GM12878 (cell line): ENCODE results near the gene WFIKKN1. TPM values are rescaled to one million over a fixed set of nuclear protein-coding genes. Genes with fewer than 3 reads are reported as not detected.
A peak's percentile ranks its signal among the peaks of the same experiment; 100 is the strongest.

Experiments used
- ATF7 ChIP-seq: fragments of 450-650 bp; IDR thresholded peaks from 2 replicates; pipeline ENCODE4 v1.6.1; 2016; ENCODE audit warnings: low read depth, mild to moderate bottlenecking
- CEBPZ ChIP-seq: fragments of 150-350 bp; IDR thresholded peaks from 2 replicates; pipeline ENCODE4 v1.6.1; 2016; ENCODE audit warnings: low read depth, low read length
- DPF2 ChIP-seq: fragments of 450-650 bp; IDR thresholded peaks from 2 replicates; pipeline ENCODE4 v1.6.1; 2017; ENCODE audit warnings: mild to moderate bottlenecking
- EP300 ChIP-seq, 2 experiments: fragments of 150-350 bp in 1 of 2; IDR thresholded peaks; 2 replicates each; pipeline ENCODE4 v1.6.1; 2011 to 2012; ENCODE audit warnings: low read depth in 2 of 2, low read length in 2 of 2, borderline replicate concordance in 1 of 2, improper control_type of control experiment in 1 of 2, inconsistent platforms in 1 of 2; ENCODE audit not compliant: control insufficient read depth in 1 of 2
- HCFC1 ChIP-seq: fragments of 150-350 bp; IDR thresholded peaks from 2 replicates; pipeline ENCODE4 v1.6.1; 2014; ENCODE audit warnings: low read length
- KLF5 ChIP-seq: fragments of 450-650 bp; IDR thresholded peaks from 2 replicates; pipeline ENCODE4 v1.6.1; 2014; ENCODE audit warnings: mild to moderate bottlenecking; ENCODE audit not compliant: partially characterized antibody
- MEF2B ChIP-seq: fragments of 450-650 bp; IDR thresholded peaks from 2 replicates; pipeline ENCODE4 v1.6.1; 2018; ENCODE audit warnings: mild to moderate bottlenecking, moderate library complexity; ENCODE audit not compliant: partially characterized antibody, poor library complexity, severe bottlenecking
- MLLT1 ChIP-seq: fragments of 450-650 bp; IDR thresholded peaks from 2 replicates; pipeline ENCODE4 v1.6.1; 2016; ENCODE audit warnings: mild to moderate bottlenecking
- MXI1 ChIP-seq: fragments of 150-350 bp; IDR thresholded peaks from 2 replicates; pipeline ENCODE4 v1.6.1; 2011; ENCODE audit warnings: low read depth, mild to moderate bottlenecking, inconsistent platforms, low read length, improper control_type of control experiment
- MYB ChIP-seq: fragments of 150-350 bp; IDR thresholded peaks from 2 replicates; pipeline ENCODE4 v1.6.1; 2014; ENCODE audit warnings: mild to moderate bottlenecking, low read depth, low read length, borderline replicate concordance
- NKRF ChIP-seq: fragments of 450-650 bp; conservative IDR thresholded peaks from 2 replicates; pipeline ENCODE4 v1.6.1; 2017; ENCODE audit warnings: mild to moderate bottlenecking, moderate library complexity
- POLR2AphosphoS5 ChIP-seq: IDR thresholded peaks from 2 replicates; pipeline ENCODE4 v1.6.1; 2011; ENCODE audit warnings: mild to moderate bottlenecking, low read length, inconsistent platforms
- RB1 ChIP-seq: fragments of 450-650 bp; formaldehyde crosslinking; IDR thresholded peaks from 2 replicates; pipeline ENCODE4 v1.6.1; 2017; ENCODE audit warnings: mild to moderate bottlenecking, borderline replicate concordance
- RELA ChIP-seq: fragments of 450-650 bp; IDR thresholded peaks from 2 replicates; pipeline ENCODE4 v1.8.0; 2014; ENCODE audit warnings: borderline replicate concordance; ENCODE audit not compliant: partially characterized antibody
- SRF ChIP-seq, 2 experiments: IDR thresholded peaks; 2 replicates each; pipeline ENCODE4 v1.6.1; 2011; ENCODE audit warnings: low read depth in 2 of 2, low read length in 2 of 2, mild to moderate bottlenecking in 1 of 2, moderate library complexity in 1 of 2
- YY1 ChIP-seq: IDR thresholded peaks from 2 replicates; pipeline ENCODE4 v1.6.1; 2011; ENCODE audit warnings: low read depth, mild to moderate bottlenecking, low read length
- ZNF24 ChIP-seq: fragments of 450-650 bp; IDR thresholded peaks from 2 replicates; pipeline ENCODE4 v1.6.1; 2017; ENCODE audit warnings: antibody characterized with exemption, mild to moderate bottlenecking
- ZNF687 ChIP-seq: fragments of 450-650 bp; IDR thresholded peaks from 2 replicates; pipeline ENCODE4 v1.6.1; 2017; ENCODE audit warnings: mild to moderate bottlenecking, moderate library complexity
- polyA plus RNA-seq, 11 experiments: library from polyadenylated mRNA; depleted of rRNA in 4 of 11; unstranded in 6 of 11; stranded (reverse) in 5 of 11; fragments of >200 nt; fragmentation: Nextera tagmentation in 4 of 11; fragmentation: Illumina TruSeq in 1 of 11; extraction: Ambion mirVana in 4 of 11; extraction: Trizol in 1 of 11; gene quantifications; 1 replicate in 1 of 11; 2 replicates in 10 of 11; pipeline versions ENCODE4 v1.2.1 to v1.2.3, GENCODE V29; 2011 to 2016; ENCODE audit warnings: inconsistent platforms in 2 of 11, missing spikeins in 2 of 11, low read depth in 1 of 11
- total RNA-seq, 4 experiments: library from RNA; depleted of rRNA in 3 of 4; stranded (reverse); fragments of >200 nt in 3 of 4; fragmentation: Illumina TruSeq in 1 of 4; extraction: Trizol in 1 of 4; gene quantifications; 2 replicates each; pipeline versions ENCODE4 v1.2.1 to v1.2.3, GENCODE V29; 2013 to 2021

Gene WFIKKN1
- total and polyA plus RNA-seq, 10 of the 15 experiments (the other 5 are each of a cell fraction or from before 2014, with no cell fraction given): 0.01 to 0.41 (median 0.05) TPM; not detected in 2

- TF ChIP-seq NKRF (peak; percentile 94), RELA (peak; percentile 11), SRF (IDR thresholded peaks at IDR 0.05; ENCODE audit: low read depth in 2 of 2, low read length in 2 of 2) (peak; percentile 73 to 85), EP300 (IDR thresholded peaks at IDR 0.05; ENCODE audit: borderline replicate concordance in 1 of 2, control insufficient read depth in 1 of 2, low read depth in 2 of 2, low read length in 2 of 2) (no peak), MXI1 (peak; percentile 48; the same call in 1 of the 2 replicates), RB1 (peak; percentile 43; the same call in 1 of the 2 replicates), MLLT1 (0 out of 2 replicates have a peak, but pooled peaks have one; percentile 10), DPF2 (0 out of 2 replicates have a peak, but pooled peaks have one; percentile 93), ZNF687 (peak; percentile 72), YY1 (peak; percentile 48; the same call in 1 of the 2 replicates), KLF5 (peak; percentile 22), ZNF24 (peak; percentile 52; the same call in 1 of the 2 replicates), POLR2AphosphoS5 (peak; percentile 71), ATF7 (no peak), MEF2B (no peak), MYB (no peak), HCFC1 (peak; percentile 54), CEBPZ (peak; percentile 85)
Observed at GRCh38 chr16:588889-589657, 41.7 kb upstream of the WFIKKN1 start (continued).
